Adrenal gland (tissue), 12 donors: ENCODE data around the gene COASY. TPM values are rescaled to one million over a fixed set of nuclear protein-coding genes. Genes with fewer than 3 reads are reported as not detected.

Source experiments
- DNase-seq, 7 donors: peaks; one replicate each; pipeline ENCODE4 v3.0.0-alpha.2; 2019 to 2020
- H3K27ac ChIP-seq, 5 donors: fragments of 200-600 bp; sonication (generic) in 4 of 5; 1 replicate in 3 of 5; 2 replicates in 2 of 5; pipeline versions ENCODE4 v1.5.1 to v1.8.0; 2016 to 2020; ENCODE audit warnings: mild to moderate bottlenecking in 1 of 5
- H3K27me3 ChIP-seq: fragments of 200-600 bp; 2 replicates; pipeline ENCODE4 v1.8.0; 2021
- H3K36me3 ChIP-seq, 2 donors: fragments of 200-600 bp; replicated peaks in 1 of 2; 1 replicate in 1 of 2; 2 replicates in 1 of 2; pipeline versions ENCODE4 v1.5.1 to v1.8.0; 2018 to 2022
- H3K4me1 ChIP-seq, 2 donors: fragments of 200-600 bp; replicated peaks in 1 of 2; 1 replicate in 1 of 2; 2 replicates in 1 of 2; pipeline versions ENCODE4 v1.5.1 to v1.8.0; 2018 to 2021
- H3K4me3 ChIP-seq, 4 donors: fragments of 200-600 bp; sonication (generic) in 3 of 4; one replicate each; pipeline ENCODE4 v1.5.1; 2016 to 2018
- H3K9me3 ChIP-seq, 3 donors: fragments of 200-600 bp; sonication (generic) in 1 of 3; replicated peaks in 1 of 3; 1 replicate in 2 of 3; 2 replicates in 1 of 3; pipeline versions ENCODE4 v1.5.1 to v1.8.0; 2016 to 2021
- CTCF ChIP-seq, 6 experiments: fragments of 450-650 bp in 4 of 6; fragments of 200-600 bp in 2 of 6; sonication (generic) in 1 of 6; IDR thresholded peaks; 1 replicate in 5 of 6; 2 replicates in 1 of 6; pipeline versions ENCODE4 v1.5.1 to v1.8.0; 2016 to 2021; ENCODE audit warnings: antibody characterized with exemption in 6 of 6, mild to moderate bottlenecking in 2 of 6, moderate library complexity in 1 of 6
- POLR2A ChIP-seq, 2 donors: fragments of 450-650 bp; IDR thresholded peaks; one replicate each; pipeline ENCODE4 v1.6.1; 2017; ENCODE audit warnings: antibody characterized with exemption in 2 of 2, mild to moderate bottlenecking in 2 of 2, moderate library complexity in 1 of 2
- WGBS, 4 donors: extraction: QIAGEN DNeasy Blood & Tissue Kit in 2 of 4; methylation state at CpG; one replicate each; pipeline versions ENCODE4 v1.1.5 to v1.1.7; 2013 to 2017; 5-methylcytosine and 5-hydroxymethylcytosine counted together
- intact Hi-C, 2 donors: fragments of 100-400 bp; cut with DNase I; formaldehyde crosslinking; loops; one replicate each; pipeline versions ENCODE4 v1.14.1 to v1.15.0; 2022 to 2023
- polyA plus RNA-seq, 3 donors: library from polyadenylated mRNA; stranded (reverse); fragments of 200-250 nt in 2 of 3; fragments of 350-450 nt in 1 of 3; fragmentation: Illumina TruSeq in 1 of 3; extraction: RNeasy Lipid Tissue Mini Kit (QIAGEN cat#74804) in 1 of 3; gene quantifications; one replicate each; pipeline ENCODE4 v1.2.3, GENCODE V29; 2013 to 2014
- total RNA-seq, 9 donors: library from RNA; depleted of rRNA in 4 of 9; stranded (reverse); fragments of >200 nt in 4 of 9; fragments of 120-200 nt in 1 of 9; fragmentation: NEBNext Ultra II Directional in 1 of 9; extraction: Animal tissue kit (Norgen Biotek cat#: 25700) in 1 of 9; gene quantifications; one replicate each; pipeline versions ENCODE4 v1.1.0 to v1.2.4, GENCODE V29; 2013 to 2023
- donor health status: healthy with polysubstance abuse.
- donor health status: Bipolar disorder and iron deficiency.
- donor health status: DM: yes; HTN: yes; CAD: no.
- donor health status: DM: no; HTN: no; CAD: no.
- donor health status: DM: no; HTN: no; CAD: no.
- donor health status: DM: yes; HTN: yes; CAD: no.

COASY gene
- total and polyA plus RNA-seq, 12 donors, result 46.8 to 192 (median 91.8) TPM

GRCh38 chr17:42518046-42518754, 43.7 kb upstream of the COASY start:
- peak; percentile 86 to 96 (median 93) for DNase-seq
- peaks cover 0 to 41% of the 10 kb centered on the region in 2 donors for H3K36me3 ChIP-seq
- peaks cover 56 to 69% of the 10 kb centered on the region in 2 donors for H3K4me1 ChIP-seq
- WGBS, 4 donors, result 15 to 36% (median 24%) methylated on average over 6 to 9 of the region's 9 CpGs
- peak overlapping the region; percentile 94 to 99 (median 95) for H3K27ac ChIP-seq
- H3K4me3 ChIP-seq, result no peak overlapping the region
- no peaks in the 10 kb centered on the region for H3K27me3 ChIP-seq
- no peaks in the 10 kb centered on the region for H3K9me3 ChIP-seq
- intact Hi-C loops, result loop anchor here (5.0 to 10.0 kb wide), 2 partner anchors 91 to 193 kb away; no protein-coding TSS in a partner anchor
- TF ChIP-seq POLR2A (IDR thresholded peaks at IDR 0.05) (peak in 1 of 2 donors; percentile 70), CTCF (IDR thresholded peaks at IDR 0.05) (no peak)

GRCh38 chr17:42518755-42519545, 43.0 kb upstream of the COASY start:
- Histone ChIP-seq H3K36me3 (peaks cover 0 to 36% of the 10 kb centered on the region in 2 donors), H3K27ac (peak overlapping the region; percentile 94 to 99 (median 95)), H3K9me3 (no peaks in the 10 kb centered on the region), H3K27me3 (no peaks in the 10 kb centered on the region), H3K4me3 (no peak overlapping the region), H3K4me1 (peaks cover 60 to 76% of the 10 kb centered on the region in 2 donors)
- intact Hi-C loops, result loop anchor here (5.0 to 10.0 kb wide), 2 partner anchors 92 to 194 kb away; no protein-coding TSS in a partner anchor
- WGBS, 4 donors, result 31 to 54% (median 37%) methylated on average over 5 to 6 of the region's 6 CpGs
- TF ChIP-seq POLR2A (IDR thresholded peaks at IDR 0.05) (no peak), CTCF (IDR thresholded peaks at IDR 0.05) (no peak)
- peak in 6 of 7 donors; percentile 42 to 77 (median 54) for DNase-seq

- 24 to 33% (median 27%) methylated on average over 5 to 12 of the region's 12 CpGs for WGBS, 4 donors
Measured at GRCh38 chr17:42519546-42520491, 42.1 kb upstream of the COASY start.

More at GRCh38 chr17:42519546-42520491, 42.1 kb upstream of the COASY start:
- Histone ChIP-seq H3K27me3 (no peaks in the 10 kb centered on the region), H3K4me1 (peaks cover 63 to 82% of the 10 kb centered on the region in 2 donors), H3K9me3 (no peaks in the 10 kb centered on the region), H3K36me3 (peaks cover 0 to 27% of the 10 kb centered on the region in 2 donors), H3K27ac (peak overlapping the region; percentile 94 to 99 (median 95)), H3K4me3 (no peak overlapping the region)
- intact Hi-C loops, result loop anchor here (5.0 to 10.0 kb wide), 4 partner anchors 93 to 205 kb away; partner anchors contain the start of gene CAVIN1 (in 1 of the 2)
- DNase-seq, result peak; percentile 90 to 97 (median 97)
- TF ChIP-seq POLR2A (IDR thresholded peaks at IDR 0.05) (peak in 1 of 2 donors; percentile 58), CTCF (IDR thresholded peaks at IDR 0.05) (no peak)
